Measurements from ENCODE around the gene DIPK2B.

DIPK2B gene

DNA sequence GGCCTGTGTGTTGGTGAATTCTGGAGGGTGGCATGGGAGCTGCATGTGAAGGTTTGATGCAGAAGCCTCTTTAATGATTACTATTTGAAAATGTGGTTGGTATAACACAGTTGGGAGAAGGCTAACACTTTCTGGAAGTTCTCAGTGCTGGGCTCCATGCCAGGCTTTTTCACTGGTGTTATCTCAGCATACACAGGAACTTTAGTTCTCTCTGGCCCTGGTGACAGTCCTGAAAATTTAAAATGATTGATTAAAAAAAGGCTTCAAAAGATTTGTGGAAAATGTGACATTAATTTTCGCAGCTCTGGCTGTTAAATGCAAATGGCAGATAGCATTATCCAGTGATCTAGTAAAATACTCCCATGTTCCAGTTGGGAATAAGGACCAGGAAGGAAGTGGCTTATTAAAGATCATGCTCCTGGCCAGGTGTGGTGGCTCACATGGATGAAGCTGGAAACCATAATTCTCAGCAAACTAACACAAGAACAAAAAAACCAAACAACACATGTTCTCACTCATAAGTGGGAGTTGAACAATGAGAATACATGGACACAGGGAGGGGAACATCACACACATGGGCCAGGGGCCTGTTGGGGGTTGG lies 36.6 kb downstream of the DIPK2B start:
- H3K4me3 ChIP-seq (ENCODE audit: low read depth, low read length), result no peak overlapping the region
- no peak overlapping the region for H3K27ac ChIP-seq (ENCODE audit: low read depth, low read length)
- no peak overlapping the region for H3K9ac ChIP-seq (ENCODE audit: low read depth, low read length)
- H3K27me3 ChIP-seq (ENCODE audit: control insufficient read depth, insufficient read depth, low read length), result no peaks in the 10 kb centered on the region
- H3K9me3 ChIP-seq (ENCODE audit: control insufficient read depth, insufficient read depth, low read length), result peaks cover 40% of the 10 kb centered on the region
- no peaks in the 10 kb centered on the region for H3K36me3 ChIP-seq (ENCODE audit: control insufficient read depth, insufficient read depth, low read length)
- H3K4me1 ChIP-seq (ENCODE audit: control insufficient read depth, insufficient read depth, low read length), result no peaks in the 10 kb centered on the region

GRCh38 chrX:45157647-45158046 lies 43.0 kb downstream of the DIPK2B start:
- H3K9me3 ChIP-seq (ENCODE audit: control insufficient read depth, insufficient read depth, low read length), result peaks cover 19% of the 10 kb centered on the region
- no peak overlapping the region for H3K9ac ChIP-seq (ENCODE audit: low read depth, low read length)
- no peak overlapping the region for H3K27ac ChIP-seq (ENCODE audit: low read depth, low read length)
- H3K36me3 ChIP-seq (ENCODE audit: control insufficient read depth, insufficient read depth, low read length), result no peaks in the 10 kb centered on the region
- H3K4me3 ChIP-seq (ENCODE audit: low read depth, low read length), result no peak overlapping the region
- H3K27me3 ChIP-seq (ENCODE audit: control insufficient read depth, insufficient read depth, low read length), result no peaks in the 10 kb centered on the region
- no peaks in the 10 kb centered on the region for H3K4me1 ChIP-seq (ENCODE audit: control insufficient read depth, insufficient read depth, low read length)

- H3K36me3 ChIP-seq (ENCODE audit: control insufficient read depth, insufficient read depth, low read length), result no peaks in the 10 kb centered on the region
- H3K27me3 ChIP-seq (ENCODE audit: control insufficient read depth, insufficient read depth, low read length), result no peaks in the 10 kb centered on the region
- H3K9ac ChIP-seq (ENCODE audit: low read depth, low read length), result no peak overlapping the region
- no peaks in the 10 kb centered on the region for H3K4me1 ChIP-seq (ENCODE audit: control insufficient read depth, insufficient read depth, low read length)
- no peak overlapping the region for H3K27ac ChIP-seq (ENCODE audit: low read depth, low read length)
- no peak overlapping the region for H3K4me3 ChIP-seq (ENCODE audit: low read depth, low read length)
- no peaks in the 10 kb centered on the region; the same call in 1 of the 2 replicates for H3K9me3 ChIP-seq (ENCODE audit: control insufficient read depth, insufficient read depth, low read length)
Measured at GRCh38 chrX:45154462-45154861, 46.2 kb downstream of the DIPK2B start.

- Histone ChIP-seq H3K36me3 (ENCODE audit: control insufficient read depth, insufficient read depth, low read length) (no peaks in the 10 kb centered on the region), H3K4me3 (ENCODE audit: low read depth, low read length) (no peak overlapping the region), H3K4me1 (ENCODE audit: control insufficient read depth, insufficient read depth, low read length) (no peaks in the 10 kb centered on the region), H3K9ac (ENCODE audit: low read depth, low read length) (no peak overlapping the region), H3K9me3 (ENCODE audit: control insufficient read depth, insufficient read depth, low read length) (no peaks in the 10 kb centered on the region; the same call in 1 of the 2 replicates), H3K27me3 (ENCODE audit: control insufficient read depth, insufficient read depth, low read length) (no peaks in the 10 kb centered on the region), H3K27ac (ENCODE audit: low read depth, low read length) (no peak overlapping the region)
Measured at GRCh38 chrX:45154033-45154360, 46.7 kb downstream of the DIPK2B start.
